Measurements from ENCODE around the gene ETV6. TPM values are rescaled to one million over a fixed set of nuclear protein-coding genes. Genes with fewer than 3 reads are reported as not detected.

The ETV6 gene
- total RNA-seq, 1 experiment from 2014 or later, result 14.1 TPM

- H3K9me2 ChIP-seq (ENCODE audit: insufficient read depth), result no peaks in the 10 kb centered on the region
- no peak overlapping the region for H3K4me2 ChIP-seq (ENCODE audit: low read length)
- H3K9me3 ChIP-seq (ENCODE audit: control insufficient read depth in 1 of 2, insufficient read depth in 1 of 2, low read depth in 1 of 2, low read length in 2 of 2), result no peaks in the 10 kb centered on the region
- DNase-seq (ENCODE audit: low read depth, low spot score) (no peak), ATAC-seq (no peak)
- H3K27ac ChIP-seq (ENCODE audit: low read depth, low read length), result no peak overlapping the region
- no peaks in the 10 kb centered on the region for H4K20me1 ChIP-seq (ENCODE audit: insufficient read depth)
- H3K4me1 ChIP-seq (ENCODE audit: control insufficient read depth in 1 of 2, insufficient read depth in 2 of 2, low read length in 2 of 2), result peaks cover 13 to 38% of the 10 kb centered on the region in 2 experiments
- H3K79me2 ChIP-seq (ENCODE audit: insufficient read depth, low read length), result no peaks in the 10 kb centered on the region
- intact Hi-C loops (cut with micrococcal nuclease), result no loop called here
- H3K9ac ChIP-seq (ENCODE audit: low read length), result no peak overlapping the region
- RAD21 ChIA-PET (ENCODE audit: low non-redundant PET in 1 of 2, low total read pairs in 2 of 2, uncharacterized antibody in 2 of 2, unreplicated experiment in 2 of 2), result no interaction called here
- no peaks in the 10 kb centered on the region for H3K27me3 ChIP-seq (ENCODE audit: insufficient read depth, low read length)
- BruUV-seq (replicated peaks), result no TSS peak
- TF ChIP-seq JUND (IDR thresholded peaks at IDR 0.05) (no peak), EZH2 (IDR thresholded peaks at IDR 0.05) (no peak), TCF7L2 (IDR thresholded peaks at IDR 0.05; ENCODE audit: borderline replicate concordance, extremely low read depth, insufficient read depth, insufficient read length) (no peak), MAX (IDR thresholded peaks at IDR 0.05) (no peak), POLR2A (IDR thresholded peaks at IDR 0.05; ENCODE audit: borderline replicate concordance, extremely low read depth, insufficient read depth, insufficient read length) (no peak), EZH2phosphoT487 (IDR thresholded peaks at IDR 0.05; ENCODE audit: borderline replicate concordance) (no peak), POLR2AphosphoS5 (IDR thresholded peaks at IDR 0.05; ENCODE audit: low read depth, low read length) (no peak), ZNF274 (IDR thresholded peaks at IDR 0.05; ENCODE audit: low read depth, low read length) (no peak), ELF1 (IDR thresholded peaks at IDR 0.05; ENCODE audit: borderline replicate concordance, low read depth) (no peak), ZBTB33 (IDR thresholded peaks at IDR 0.05; ENCODE audit: extremely low read depth, insufficient replicate concordance, low read length) (no peak), CTCF (IDR thresholded peaks at IDR 0.05 in 2 of 3, conservative IDR thresholded peaks at IDR 0.05 in 1 of 3; ENCODE audit: borderline replicate concordance in 1 of 3, insufficient read depth in 1 of 3, low read depth in 2 of 3, low read length in 2 of 3) (no peak), SRF (IDR thresholded peaks at IDR 0.05; ENCODE audit: low read depth) (no peak), YY1 (IDR thresholded peaks at IDR 0.05; ENCODE audit: extremely low read depth, insufficient replicate concordance, low read depth, low read length) (no peak), REST (IDR thresholded peaks at IDR 0.05; ENCODE audit: low read depth) (no peak), RAD21 (IDR thresholded peaks at IDR 0.05; ENCODE audit: low read depth) (no peak), CEBPB (IDR thresholded peaks at IDR 0.05; ENCODE audit: low read depth) (no peak), ZFX (IDR thresholded peaks at IDR 0.05) (no peak), SP1 (IDR thresholded peaks at IDR 0.05; ENCODE audit: low read depth) (no peak), SIN3A (IDR thresholded peaks at IDR 0.05; ENCODE audit: low read depth) (no peak)
- H2AFZ ChIP-seq (ENCODE audit: low read depth, low read length, poor library complexity, severe bottlenecking), result no peak overlapping the region
- POLR2A ChIA-PET, result no interaction called here
- CTCF ChIA-PET, result no interaction called here
- no peaks in the 10 kb centered on the region for H3K36me3 ChIP-seq (ENCODE audit: control insufficient read depth in 1 of 2, insufficient read depth in 2 of 2, low read length in 2 of 2)
- no peak overlapping the region for H3K4me3 ChIP-seq (replicated peaks in 1 of 2; ENCODE audit: low read depth in 1 of 2, low read length in 2 of 2)
Measured at GRCh38 chr12:11882301-11883019, 233.0 kb downstream of the ETV6 start.
